Right atrium auricular region (tissue), 2 donors: Measurements from ENCODE around the gene EPB41L4B. TPM values are rescaled to one million over a fixed set of nuclear protein-coding genes. Genes with fewer than 3 reads are reported as not detected.

Experiments
- DNase-seq: peaks from one replicate; pipeline ENCODE4 v3.0.0-alpha.2; 2019; ENCODE audit warnings: low spot score
- H3K27ac ChIP-seq, 2 donors: fragments of 200-600 bp; sonication (generic); 1 replicate in 1 of 2; 2 replicates in 1 of 2; pipeline ENCODE4 v1.5.1; 2016 to 2019
- H3K27me3 ChIP-seq, 2 donors: fragments of 200-600 bp; sonication (generic); one replicate each; pipeline versions ENCODE4 v1.5.1 to v1.6.0; 2017 to 2019
- H3K36me3 ChIP-seq: fragments of 200-600 bp; sonication (generic); one replicate; pipeline ENCODE4 v1.5.1; 2016
- H3K4me1 ChIP-seq, 2 donors: fragments of 200-600 bp; sonication (generic); one replicate each; pipeline versions ENCODE4 v1.5.1 to v1.6.0; 2017 to 2019
- H3K4me3 ChIP-seq, 2 donors: fragments of 200-600 bp; sonication (generic); 1 replicate in 1 of 2; 2 replicates in 1 of 2; pipeline ENCODE4 v1.5.1; 2017 to 2019; ENCODE audit warnings: mild to moderate bottlenecking in 1 of 2, moderate library complexity in 1 of 2
- H3K9me3 ChIP-seq, 2 donors: fragments of 200-600 bp; sonication (generic); one replicate each; pipeline ENCODE4 v1.5.1; 2019
- CTCF ChIP-seq, 2 donors: fragments of 200-600 bp; sonication (generic); IDR thresholded peaks; one replicate each; pipeline ENCODE4 v1.5.1; 2019; ENCODE audit warnings: antibody characterized with exemption in 2 of 2
- total RNA-seq, 2 donors: library from RNA; depleted of rRNA; stranded (reverse); fragments of >200 nt; gene quantifications; one replicate each; pipeline ENCODE4 v1.1.0, GENCODE V29; 2016

EPB41L4B gene
- total RNA-seq, 2 donors from 2014 or later, result 15.3 to 30.4 TPM

- Histone ChIP-seq H3K4me1 (peaks cover 0 to 12% of the 10 kb centered on the region in 2 donors), H3K9me3 (no peaks in the 10 kb centered on the region), H3K27ac (peak overlapping the region in 1 of 2 donors; percentile 74), H3K27me3 (no peaks in the 10 kb centered on the region), H3K4me3 (no peak overlapping the region), H3K36me3 (no peaks in the 10 kb centered on the region)
- TF ChIP-seq CTCF (IDR thresholded peaks at IDR 0.05), result peak; percentile 93 to 95
- peak; percentile 84 for DNase-seq
Observed at GRCh38 chr9:109244179-109245132, 76.4 kb downstream of the EPB41L4B start.

GRCh38 chr9:109242741-109243140 lies 78.1 kb downstream of the EPB41L4B start:
- TF ChIP-seq CTCF (IDR thresholded peaks at IDR 0.05), result no peak
- peaks cover 0 to 12% of the 10 kb centered on the region in 2 donors for H3K4me1 ChIP-seq
- H3K27ac ChIP-seq, result no peak overlapping the region
- H3K9me3 ChIP-seq, result no peaks in the 10 kb centered on the region
- no peak for DNase-seq
- H3K36me3 ChIP-seq, result no peaks in the 10 kb centered on the region
- no peaks in the 10 kb centered on the region for H3K27me3 ChIP-seq
- H3K4me3 ChIP-seq, result no peak overlapping the region

- DNase-seq, result no peak
- Histone ChIP-seq H3K36me3 (no peaks in the 10 kb centered on the region), H3K27ac (no peak overlapping the region), H3K9me3 (no peaks in the 10 kb centered on the region), H3K27me3 (no peaks in the 10 kb centered on the region), H3K4me3 (no peak overlapping the region), H3K4me1 (peaks cover 0 to 12% of the 10 kb centered on the region in 2 donors)
- no peak for TF ChIP-seq CTCF (IDR thresholded peaks at IDR 0.05)
Observed at GRCh38 chr9:109242014-109242413, 78.8 kb downstream of the EPB41L4B start.

GRCh38 chr9:109241207-109241606 lies 79.7 kb downstream of the EPB41L4B start:
- Histone ChIP-seq H3K9me3 (no peaks in the 10 kb centered on the region), H3K4me1 (peaks cover 0 to 12% of the 10 kb centered on the region in 2 donors), H3K36me3 (no peaks in the 10 kb centered on the region), H3K4me3 (no peak overlapping the region), H3K27me3 (no peaks in the 10 kb centered on the region), H3K27ac (no peak overlapping the region)
- no peak for DNase-seq
- no peak for TF ChIP-seq CTCF (IDR thresholded peaks at IDR 0.05)

- Histone ChIP-seq H3K4me3 (no peak overlapping the region), H3K27me3 (no peaks in the 10 kb centered on the region), H3K9me3 (no peaks in the 10 kb centered on the region), H3K27ac (no peak overlapping the region), H3K36me3 (no peaks in the 10 kb centered on the region), H3K4me1 (no peaks in the 10 kb centered on the region)
- no peak for TF ChIP-seq CTCF (IDR thresholded peaks at IDR 0.05)
- no peak for DNase-seq
Observed at GRCh38 chr9:109239240-109239639, 81.6 kb downstream of the EPB41L4B start.
